ENCODE measurements around the gene NEURL4.

DNA sequence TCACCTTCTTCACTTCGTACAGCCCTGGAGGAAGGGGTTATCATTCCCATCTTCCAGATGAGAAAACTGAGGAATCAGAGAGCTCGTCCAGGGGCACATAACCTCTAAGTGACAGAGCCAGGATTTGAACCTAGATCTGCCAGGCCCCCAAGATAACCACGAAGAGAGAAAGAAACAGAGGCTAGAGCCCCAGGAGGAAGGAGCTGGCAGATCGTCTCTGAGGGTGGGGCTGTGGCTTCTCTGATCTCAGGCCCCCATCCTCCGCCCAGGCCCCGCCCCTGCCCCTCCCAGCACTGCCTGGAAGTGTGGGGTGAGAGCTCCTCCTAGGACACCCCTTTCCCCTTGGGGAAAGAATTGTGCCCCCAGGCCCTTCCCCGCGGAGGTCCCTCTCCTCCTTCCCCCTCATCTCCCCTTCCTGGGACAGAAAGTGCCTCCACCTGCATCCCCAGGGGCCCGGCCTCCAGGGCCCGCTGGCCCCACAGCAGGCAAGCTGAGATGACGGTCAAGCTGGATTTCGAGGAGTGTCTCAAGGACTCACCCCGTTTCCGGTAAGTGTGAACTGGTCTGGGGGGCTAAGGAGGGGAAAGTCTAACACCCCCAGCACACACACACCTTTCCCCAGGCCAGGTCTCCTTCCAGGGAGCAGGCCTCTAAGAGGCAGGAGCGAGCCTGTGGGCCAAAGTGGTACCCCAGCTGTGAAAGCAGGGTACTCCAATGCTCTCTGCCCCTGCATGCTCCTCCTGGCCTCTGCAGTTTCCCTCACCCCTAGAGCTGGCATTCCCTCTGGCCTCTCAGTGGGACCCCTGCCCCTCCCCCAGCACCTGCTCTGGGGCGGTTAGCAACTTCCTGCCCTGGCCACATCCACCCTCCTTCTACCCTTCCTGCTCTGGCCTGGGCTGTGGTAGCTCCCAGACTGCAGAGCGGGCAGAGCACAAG, 7.4 kb upstream of the NEURL4 start, which contains the start of gene ACAP1:
- TF ChIP-seq, protein P1, sequence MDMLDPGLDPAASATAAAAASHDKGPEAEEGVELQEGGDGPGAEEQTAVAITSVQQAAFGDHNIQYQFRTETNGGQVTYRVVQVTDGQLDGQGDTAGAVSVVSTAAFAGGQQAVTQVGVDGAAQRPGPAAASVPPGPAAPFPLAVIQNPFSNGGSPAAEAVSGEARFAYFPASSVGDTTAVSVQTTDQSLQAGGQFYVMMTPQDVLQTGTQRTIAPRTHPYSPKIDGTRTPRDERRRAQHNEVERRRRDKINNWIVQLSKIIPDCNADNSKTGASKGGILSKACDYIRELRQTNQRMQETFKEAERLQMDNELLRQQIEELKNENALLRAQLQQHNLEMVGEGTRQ (IDR thresholded peaks at IDR 0.05), result no peak
- TF ChIP-seq RAD21 (conservative IDR thresholded peaks at IDR 0.05 in 1 of 2, IDR thresholded peaks at IDR 0.05 in 1 of 2) (no peak), MAFK (IDR thresholded peaks at IDR 0.05; ENCODE audit: partially characterized antibody) (no peak), RCOR1 (IDR thresholded peaks at IDR 0.05; ENCODE audit: low read depth, low read length) (no peak), EP300 (IDR thresholded peaks at IDR 0.05) (no peak), HOXA7 (CRISPR knock-in tag; IDR thresholded peaks at IDR 0.05) (no peak), BHLHE40 (IDR thresholded peaks at IDR 0.05; ENCODE audit: low read depth, low read length) (no peak), RNF2 (IDR thresholded peaks at IDR 0.05; ENCODE audit: borderline replicate concordance, low read depth) (no peak), CHD2 (IDR thresholded peaks at IDR 0.05; ENCODE audit: low read length, partially characterized antibody) (no peak), MYC (IDR thresholded peaks at IDR 0.05; ENCODE audit: borderline replicate concordance, low read length) (no peak), POLR2A (IDR thresholded peaks at IDR 0.05; ENCODE audit: low read length) (no peak), ESRRA (IDR thresholded peaks at IDR 0.05; ENCODE audit: borderline replicate concordance, low read length) (no peak)
- TF ChIP-seq, protein P2, sequence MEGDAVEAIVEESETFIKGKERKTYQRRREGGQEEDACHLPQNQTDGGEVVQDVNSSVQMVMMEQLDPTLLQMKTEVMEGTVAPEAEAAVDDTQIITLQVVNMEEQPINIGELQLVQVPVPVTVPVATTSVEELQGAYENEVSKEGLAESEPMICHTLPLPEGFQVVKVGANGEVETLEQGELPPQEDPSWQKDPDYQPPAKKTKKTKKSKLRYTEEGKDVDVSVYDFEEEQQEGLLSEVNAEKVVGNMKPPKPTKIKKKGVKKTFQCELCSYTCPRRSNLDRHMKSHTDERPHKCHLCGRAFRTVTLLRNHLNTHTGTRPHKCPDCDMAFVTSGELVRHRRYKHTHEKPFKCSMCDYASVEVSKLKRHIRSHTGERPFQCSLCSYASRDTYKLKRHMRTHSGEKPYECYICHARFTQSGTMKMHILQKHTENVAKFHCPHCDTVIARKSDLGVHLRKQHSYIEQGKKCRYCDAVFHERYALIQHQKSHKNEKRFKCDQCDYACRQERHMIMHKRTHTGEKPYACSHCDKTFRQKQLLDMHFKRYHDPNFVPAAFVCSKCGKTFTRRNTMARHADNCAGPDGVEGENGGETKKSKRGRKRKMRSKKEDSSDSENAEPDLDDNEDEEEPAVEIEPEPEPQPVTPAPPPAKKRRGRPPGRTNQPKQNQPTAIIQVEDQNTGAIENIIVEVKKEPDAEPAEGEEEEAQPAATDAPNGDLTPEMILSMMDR (IDR thresholded peaks at IDR 0.05), result no peak
- TF ChIP-seq, protein P3, sequence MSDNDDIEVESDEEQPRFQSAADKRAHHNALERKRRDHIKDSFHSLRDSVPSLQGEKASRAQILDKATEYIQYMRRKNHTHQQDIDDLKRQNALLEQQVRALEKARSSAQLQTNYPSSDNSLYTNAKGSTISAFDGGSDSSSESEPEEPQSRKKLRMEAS (IDR thresholded peaks at IDR 0.05), result no peak
